H1 (cell line): ENCODE results near the gene ERMARD. TPM values are rescaled to one million over a fixed set of nuclear protein-coding genes. Genes with fewer than 3 reads are reported as not detected.
A peak's percentile ranks its signal among the peaks of the same experiment; 100 is the strongest.

Experiments
- CTCF ChIA-PET: fragments of 300-600 bp; sonication (Branson Sonifier 250); formaldehyde crosslinking; loops from one replicate; lab custom pipeline; 2021; ENCODE audit not compliant: partially characterized antibody; lab: Charles Lee
- POLR2A ChIA-PET: fragments of 300-600 bp; sonication (Branson Sonifier 250); formaldehyde crosslinking; loops from one replicate; lab custom pipeline; 2021; ENCODE audit warnings: inconsistent platforms; ENCODE audit not compliant: partially characterized antibody; lab: Charles Lee
- DNase-seq, 2 experiments: peaks; one replicate each; pipeline versions ENCODE4 v3.0.0 to v3.0.0-alpha.2; 2010 to 2022; ENCODE audit warnings: low spot score in 2 of 2, low read depth in 1 of 2, mixed read lengths in 1 of 2
- FAIRE-seq: peaks from 2 replicates; lab custom pipeline; 2011; peaks lifted over from hg19 to GRCh38; lab: Jason Lieb, UNC
- H2AFZ ChIP-seq: 2 replicates; pipeline ENCODE4 v1.8.1; 2012; ENCODE audit warnings: low read length, inconsistent platforms
- H2AK5ac ChIP-seq: 2 replicates; pipeline ENCODE4 v1.6.1; 2013; ENCODE audit warnings: low read depth, low read length
- H2BK120ac ChIP-seq: replicated peaks from 2 replicates; pipeline ENCODE3; 2013; ENCODE audit warnings: low read depth, low read length, inconsistent platforms
- H2BK12ac ChIP-seq: 2 replicates; pipeline ENCODE4 v1.6.1; 2013; ENCODE audit warnings: low read depth, low read length
- H2BK15ac ChIP-seq: 2 replicates; pipeline ENCODE4 v1.6.1; 2013; ENCODE audit warnings: low read length
- H2BK20ac ChIP-seq: 2 replicates; pipeline ENCODE4 v1.6.1; 2013; ENCODE audit warnings: low read length
- H2BK5ac ChIP-seq: 2 replicates; pipeline ENCODE4 v1.6.1; 2013; ENCODE audit warnings: low read depth, low read length
- H3K14ac ChIP-seq: 2 replicates; pipeline ENCODE4 v1.6.1; 2013; ENCODE audit warnings: inconsistent platforms; ENCODE audit not compliant: insufficient read length
- H3K18ac ChIP-seq: 2 replicates; pipeline ENCODE4 v1.6.1; 2013; ENCODE audit warnings: low read length; ENCODE audit errors: extremely low read depth
- H3K23ac ChIP-seq: 2 replicates; pipeline ENCODE4 v1.6.1; 2013; ENCODE audit warnings: inconsistent platforms; ENCODE audit not compliant: insufficient read length
- H3K23me2 ChIP-seq: 2 replicates; pipeline ENCODE4 v1.6.1; 2013; ENCODE audit warnings: low read depth, low read length
- H3K27ac ChIP-seq: 2 replicates; pipeline ENCODE4 v1.6.1; 2011; ENCODE audit warnings: low read depth, low read length, inconsistent platforms
- H3K27me3 ChIP-seq, 4 experiments: replicated peaks in 1 of 4; 1 replicate in 1 of 4; 2 replicates in 3 of 4; pipeline versions ENCODE4 v1.6.1 to v1.8.1; 2011 to 2013; ENCODE audit warnings: low read length in 3 of 4, mild to moderate bottlenecking in 3 of 4, inconsistent platforms in 2 of 4, mixed read lengths in 2 of 4, moderate library complexity in 1 of 4; ENCODE audit not compliant: control insufficient read depth in 3 of 4, insufficient read depth in 3 of 4; ENCODE audit errors: extremely low read depth in 1 of 4
- H3K36me3 ChIP-seq, 4 experiments: 2 replicates each; pipeline versions ENCODE4 v1.6.1 to v1.8.1; 2011 to 2013; ENCODE audit warnings: mild to moderate bottlenecking in 4 of 4, low read length in 3 of 4, moderate library complexity in 2 of 4, control low read depth in 1 of 4, inconsistent platforms in 1 of 4; ENCODE audit not compliant: insufficient read depth in 4 of 4, control insufficient read depth in 2 of 4
- H3K4ac ChIP-seq: replicated peaks from 2 replicates; pipeline ENCODE3; 2013; ENCODE audit warnings: low read length, low read depth, mixed read lengths, inconsistent platforms; ENCODE audit not compliant: insufficient read length
- H3K4me1 ChIP-seq, 4 experiments: replicated peaks in 1 of 4; 1 replicate in 1 of 4; 2 replicates in 3 of 4; pipeline versions ENCODE4 v1.6.1 to v1.8.1; 2011 to 2013; ENCODE audit warnings: low read length in 3 of 4, inconsistent platforms in 2 of 4, mixed read lengths in 1 of 4; ENCODE audit not compliant: insufficient read depth in 4 of 4, control insufficient read depth in 3 of 4
- H3K4me2 ChIP-seq, 2 experiments: 2 replicates each; pipeline versions ENCODE4 v1.6.1 to v1.8.1; 2011 to 2013; ENCODE audit warnings: low read depth in 2 of 2, low read length in 2 of 2, control low read depth in 1 of 2, inconsistent platforms in 1 of 2, mild to moderate bottlenecking in 1 of 2; ENCODE audit not compliant: insufficient read depth in 1 of 2
- H3K4me3 ChIP-seq, 4 experiments: fragments of 200-600, 300-600 bp in 1 of 4; sonication (generic), shearing (Covaris generic), sonication (Bioruptor Twin) in 1 of 4; 2 replicates each; pipeline versions ENCODE4 v1.5.1 to v1.8.1; 2011 to 2016; ENCODE audit warnings: low read length in 4 of 4, low read depth in 3 of 4, control low read depth in 2 of 4, inconsistent platforms in 2 of 4, mild to moderate bottlenecking in 2 of 4, mixed read lengths in 1 of 4, moderate library complexity in 1 of 4; ENCODE audit not compliant: insufficient read depth in 2 of 4; ENCODE audit errors: extremely low read depth in 1 of 4
- H3K56ac ChIP-seq: replicated peaks from 2 replicates; pipeline ENCODE3; 2013; ENCODE audit warnings: low read depth, mild to moderate bottlenecking, mixed read lengths, low read length, inconsistent platforms; ENCODE audit not compliant: insufficient read length
- H3K79me1 ChIP-seq: 2 replicates; pipeline ENCODE4 v1.6.1; 2013; ENCODE audit warnings: low read depth, low read length, control low read depth
- H3K79me2 ChIP-seq, 2 experiments: 2 replicates each; pipeline versions ENCODE4 v1.6.1 to v1.8.1; 2012 to 2013; ENCODE audit warnings: low read length in 2 of 2, mild to moderate bottlenecking in 2 of 2, inconsistent platforms in 1 of 2; ENCODE audit not compliant: insufficient read depth in 2 of 2, control insufficient read depth in 1 of 2
- H3K9ac ChIP-seq, 4 experiments: replicated peaks in 1 of 4; 1 replicate in 1 of 4; 2 replicates in 3 of 4; pipeline versions ENCODE4 v1.6.1 to v1.8.1; 2011 to 2013; ENCODE audit warnings: low read depth in 3 of 4, low read length in 3 of 4, control low read depth in 2 of 4, mild to moderate bottlenecking in 2 of 4, moderate library complexity in 2 of 4, inconsistent platforms in 1 of 4; ENCODE audit errors: extremely low read depth in 1 of 4
- H3K9me3 ChIP-seq, 2 experiments: 2 replicates each; pipeline versions ENCODE4 v1.6.1 to v1.8.1; 2012 to 2013; ENCODE audit warnings: mild to moderate bottlenecking in 2 of 2, moderate library complexity in 2 of 2, control low read depth in 1 of 2, inconsistent platforms in 1 of 2, low read depth in 1 of 2, low read length in 1 of 2, mixed read lengths in 1 of 2; ENCODE audit not compliant: insufficient read depth in 2 of 2
- H4K20me1 ChIP-seq, 2 experiments: replicated peaks in 1 of 2; 2 replicates each; pipeline versions ENCODE3 to v1.8.1; 2011 to 2013; ENCODE audit warnings: inconsistent platforms in 2 of 2, low read length in 2 of 2, mild to moderate bottlenecking in 1 of 2; ENCODE audit not compliant: insufficient read depth in 2 of 2, control insufficient read depth in 1 of 2
- H4K5ac ChIP-seq: 2 replicates; pipeline ENCODE4 v1.6.1; 2013; ENCODE audit warnings: low read length, low read depth, mixed read lengths, inconsistent platforms; ENCODE audit not compliant: insufficient read length
- H4K8ac ChIP-seq: 2 replicates; pipeline ENCODE4 v1.8.0; 2013; ENCODE audit warnings: mild to moderate bottlenecking, moderate library complexity, low read length, inconsistent platforms; ENCODE audit not compliant: insufficient read depth; ENCODE audit errors: extremely low read depth
- H4K91ac ChIP-seq: replicated peaks from 2 replicates; pipeline ENCODE3; 2013; ENCODE audit warnings: low read length, mixed read lengths, inconsistent platforms; ENCODE audit not compliant: insufficient read length
- BRCA1 ChIP-seq: IDR thresholded peaks from 2 replicates; pipeline ENCODE4 v1.6.1; 2012; ENCODE audit warnings: low read depth, low read length, improper control_type of control experiment
- E2F6 ChIP-seq: IDR thresholded peaks from 2 replicates; pipeline ENCODE4 v1.6.1; 2012; ENCODE audit warnings: inconsistent platforms
- EGR1 ChIP-seq: IDR thresholded peaks from 2 replicates; pipeline ENCODE4 v1.6.1; 2011; ENCODE audit warnings: low read depth, low read length, borderline replicate concordance
- GABPA ChIP-seq: IDR thresholded peaks from 2 replicates; pipeline ENCODE4 v1.6.1; 2011; ENCODE audit warnings: mild to moderate bottlenecking, low read length, moderate library complexity, borderline replicate concordance; ENCODE audit not compliant: insufficient read depth
- HDAC2 ChIP-seq, 2 experiments: fragments of 300-600 bp in 1 of 2; sonication (generic) in 1 of 2; IDR thresholded peaks; 2 replicates each; pipeline ENCODE4 v1.6.1; 2011 to 2012; ENCODE audit warnings: low read depth in 2 of 2, low read length in 2 of 2, mild to moderate bottlenecking in 2 of 2, moderate library complexity in 2 of 2, borderline replicate concordance in 1 of 2, inconsistent platforms in 1 of 2
- PHF8 ChIP-seq: fragments of 200-600 bp; sonication (generic); conservative IDR thresholded peaks from 2 replicates; pipeline ENCODE4 v1.7.1; 2012; ENCODE audit warnings: low read depth, mild to moderate bottlenecking, inconsistent platforms, low read length, moderate library complexity
- SP1 ChIP-seq: IDR thresholded peaks from 2 replicates; pipeline ENCODE4 v1.6.1; 2011; ENCODE audit warnings: low read depth, low read length
- TAF1 ChIP-seq: IDR thresholded peaks from 2 replicates; pipeline ENCODE4 v1.6.1; 2011; ENCODE audit warnings: mild to moderate bottlenecking, low read depth, low read length
- TBP ChIP-seq: IDR thresholded peaks from 2 replicates; pipeline ENCODE4 v1.6.1; 2011; ENCODE audit warnings: low read depth, low read length, improper control_type of control experiment
- YY1 ChIP-seq: IDR thresholded peaks from 2 replicates; pipeline ENCODE4 v1.6.1; 2011; ENCODE audit warnings: low read depth, mild to moderate bottlenecking, low read length
- WGBS, 2 experiments: shearing (Covaris generic) in 1 of 2; methylation state at CpG; one replicate each; pipeline versions ENCODE4 v1.1.6 to v1.1.7; 2013 to 2015; ENCODE audit warnings: low lambda C conversion rate in 2 of 2, mixed read lengths in 2 of 2, inconsistent platforms in 1 of 2, low coverage in 1 of 2, missing lambda C conversion rate in 1 of 2; ENCODE audit not compliant: insufficient replicate concordance in 2 of 2, insufficient coverage in 1 of 2, insufficient read length in 1 of 2; ENCODE audit errors: extremely low coverage in 1 of 2, missing lambda C conversion rate in 1 of 2; 5-methylcytosine and 5-hydroxymethylcytosine counted together
- polyA plus RNA-seq, 7 experiments: library from polyadenylated mRNA; depleted of rRNA in 3 of 7; stranded (reverse) in 5 of 7; unstranded in 2 of 7; fragments of >200 nt in 5 of 7; fragments of 200-250 nt in 2 of 7; gene quantifications; 1 replicate in 5 of 7; 2 replicates in 1 of 7; 4 replicates in 1 of 7; pipeline versions ENCODE4 v1.2.1 to v1.2.3, GENCODE V29; 2011 to 2013; ENCODE audit warnings: missing spikeins in 2 of 7, mixed read lengths in 2 of 7
- total RNA-seq: library from RNA; stranded (reverse); fragmentation: NEBNext Ultra II Directional; extraction: Animal tissue kit (Norgen Biotek cat#: 25700); gene quantifications from 2 replicates; pipeline ENCODE4 v1.2.1, GENCODE V29; 2021

The ERMARD gene
- total and polyA plus RNA-seq, 2 of the 8 experiments (the other 6 are each of a cell fraction or from before 2014, with no cell fraction given), result 12.2 to 25.6 TPM

- Histone ChIP-seq H2BK5ac (no peak overlapping the region), H3K79me1 (no peaks in the 10 kb centered on the region), H4K8ac (no peak overlapping the region), H3K79me2 (no peaks in the 10 kb centered on the region), H4K91ac (no peak overlapping the region), H3K9me3 (no peaks in the 10 kb centered on the region), H3K18ac (no peak overlapping the region), H3K9ac (no peak overlapping the region), H3K4me3 (no peak overlapping the region), H3K4me2 (no peak overlapping the region), H3K27ac (no peak overlapping the region), H4K20me1 (peaks cover 0 to 2% of the 10 kb centered on the region in 2 experiments), H2BK120ac (no peak overlapping the region), H3K27me3 (peaks cover 0 to 7% (median 3%) of the 10 kb centered on the region in 4 experiments; a peak in 4 of 7 replicates), H2BK20ac (no peak overlapping the region), H3K23me2 (no peaks in the 10 kb centered on the region), H2BK12ac (no peak overlapping the region), H3K4me1 (peaks cover 0 to 5% (median 4%) of the 10 kb centered on the region in 4 experiments; a peak in 5 of 7 replicates), H3K56ac (no peak overlapping the region), H3K36me3 (no peaks in the 10 kb centered on the region), H2AFZ (no peak overlapping the region), H3K23ac (no peak overlapping the region), H4K5ac (no peak overlapping the region), H3K14ac (no peak overlapping the region), H3K4ac (no peak overlapping the region), H2AK5ac (no peak overlapping the region), H2BK15ac (no peak overlapping the region)
- POLR2A ChIA-PET, result no interaction called here
- CTCF ChIA-PET, result interaction anchor here (0.8 to 1.5 kb wide), 5 partner anchors 9 to 82 kb away, joined by 3 to 4 read pairs (median 3); no protein-coding TSS in a partner anchor
- DNase-seq, result peak in 1 of 2 experiments; percentile 13
- TF ChIP-seq YY1 (no peak), SP1 (no peak), E2F6 (no peak), BRCA1 (no peak), PHF8 (no peak), TAF1 (no peak), EGR1 (no peak), GABPA (no peak), HDAC2 (IDR thresholded peaks at IDR 0.05; ENCODE audit: borderline replicate concordance in 1 of 2, low read depth in 2 of 2, low read length in 2 of 2) (no peak), TBP (no peak)
- FAIRE-seq, result no peak
- 89% methylated on average over 12 of the region's 12 CpGs; no CpG with 5 or more reads in 1 of the 2 experiments for WGBS, 2 experiments
Measured at GRCh38 chr6:169784821-169785340, 33.5 kb downstream of the ERMARD start.
